Measurements from ENCODE around the gene CCDC69.

The CCDC69 gene

DNA sequence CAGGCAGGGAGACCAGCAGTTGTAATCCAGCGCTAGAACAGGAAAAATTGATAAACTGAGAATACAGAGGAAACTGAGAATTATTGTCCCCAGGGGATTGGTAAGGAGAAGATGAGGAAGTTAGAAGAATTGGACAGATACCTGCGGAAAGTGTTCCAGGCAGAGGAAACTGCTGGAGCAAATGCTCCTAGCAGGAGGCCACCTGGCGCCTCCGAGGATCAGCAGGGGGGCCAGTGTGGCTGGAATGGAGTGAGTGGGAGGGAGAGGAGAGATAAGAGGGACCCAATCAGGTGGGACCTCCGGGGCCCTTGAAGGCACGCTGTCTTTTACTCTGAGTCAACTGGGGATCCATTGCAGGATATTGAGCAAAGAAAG lies 65.6 kb downstream of the CCDC69 start:
- DNase-seq = no peak

DNA sequence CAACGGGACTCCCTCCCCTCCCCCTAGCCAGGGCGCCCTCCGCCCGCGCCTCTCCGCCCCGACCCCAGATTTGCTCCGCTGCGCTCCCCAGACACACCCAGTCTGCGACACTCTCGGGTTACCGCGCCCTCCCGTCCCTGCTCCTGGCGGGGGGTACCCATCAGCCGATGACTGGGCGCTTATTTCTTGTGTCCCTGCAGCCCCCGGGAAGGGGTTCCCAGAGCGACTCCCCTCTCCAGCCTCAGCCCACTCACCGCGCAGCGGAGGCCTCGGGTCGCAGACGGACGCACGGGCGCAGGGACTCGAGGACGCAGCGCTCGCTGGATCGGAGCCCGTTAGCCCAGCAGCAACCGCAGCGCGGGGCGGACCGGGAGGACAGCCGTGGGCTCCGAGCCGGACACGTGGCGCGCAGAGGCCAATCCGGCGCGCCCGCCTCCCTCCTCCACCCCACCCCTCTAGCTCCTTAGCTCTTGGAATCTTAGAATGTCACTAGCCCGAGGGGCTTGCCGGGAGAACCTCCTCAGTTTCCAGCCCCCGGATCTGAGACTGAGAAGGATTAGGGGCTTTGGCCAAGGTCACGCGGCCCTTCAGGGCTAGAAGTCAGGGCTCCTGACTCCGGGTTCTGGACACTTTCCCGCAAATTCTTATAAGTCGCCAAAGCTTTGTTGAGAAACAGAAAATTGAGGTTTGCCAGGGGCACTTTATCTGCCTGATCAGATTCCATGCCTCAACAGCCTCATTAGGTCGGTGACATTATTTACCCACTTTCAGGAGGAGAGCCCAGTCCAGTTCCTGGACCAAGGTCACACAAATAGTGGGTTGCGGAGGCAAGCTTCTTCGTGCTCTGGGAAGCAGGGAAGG lies 66.2 kb downstream of the CCDC69 start, which contains the start of gene ANXA6:
TSS of gene ANXA6 (minus strand) at position 354 of the 861 bp plus-strand sequence. CDS start 9,878 bp downstream, outside the sequence.
- DNase-seq = peak; percentile 80

DNA sequence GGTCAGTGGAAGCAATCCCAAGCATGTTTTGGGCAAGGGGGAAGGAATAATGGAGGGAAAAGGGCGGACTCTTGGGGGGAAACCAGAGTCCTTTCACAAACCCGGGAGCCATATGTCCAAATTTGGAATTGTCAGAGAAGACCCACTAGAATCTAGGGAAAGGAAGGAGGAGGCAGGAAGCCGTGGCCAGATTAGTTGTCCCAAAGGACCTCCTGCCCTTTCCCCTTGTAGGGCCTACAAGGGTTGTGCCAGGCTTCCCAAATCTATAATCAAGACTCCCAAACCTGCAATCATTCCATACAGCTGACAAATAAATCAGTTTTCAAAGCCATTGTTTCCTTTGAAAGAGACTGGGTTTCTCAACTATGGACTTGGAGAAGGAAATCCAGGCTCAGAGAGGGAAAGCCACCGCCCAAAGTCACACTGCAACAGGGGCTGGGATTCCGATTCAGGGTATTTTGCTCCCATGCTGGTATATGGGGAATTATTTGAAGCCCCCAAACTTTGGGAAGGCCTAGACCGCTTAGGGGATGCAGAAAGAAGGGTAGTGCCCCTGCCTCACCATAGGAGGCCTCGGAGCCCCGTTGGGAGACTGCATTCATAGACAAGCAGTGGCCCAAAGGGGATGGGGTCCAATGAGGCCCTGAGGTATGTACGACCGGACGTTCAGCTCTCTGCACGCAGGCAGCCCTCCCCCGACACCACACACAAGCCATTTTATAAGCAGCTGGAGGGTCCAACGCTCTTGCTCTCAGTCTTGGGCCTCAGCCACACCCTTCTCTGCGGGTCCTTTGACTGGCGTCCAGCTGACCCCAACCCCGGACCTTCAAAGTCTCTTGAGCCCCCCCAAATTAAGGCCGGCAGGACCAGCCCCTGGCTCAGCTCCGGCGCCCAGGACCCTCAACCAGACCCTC lies 67.1 kb downstream of the CCDC69 start:
- peak; percentile 65 for DNase-seq

DNA sequence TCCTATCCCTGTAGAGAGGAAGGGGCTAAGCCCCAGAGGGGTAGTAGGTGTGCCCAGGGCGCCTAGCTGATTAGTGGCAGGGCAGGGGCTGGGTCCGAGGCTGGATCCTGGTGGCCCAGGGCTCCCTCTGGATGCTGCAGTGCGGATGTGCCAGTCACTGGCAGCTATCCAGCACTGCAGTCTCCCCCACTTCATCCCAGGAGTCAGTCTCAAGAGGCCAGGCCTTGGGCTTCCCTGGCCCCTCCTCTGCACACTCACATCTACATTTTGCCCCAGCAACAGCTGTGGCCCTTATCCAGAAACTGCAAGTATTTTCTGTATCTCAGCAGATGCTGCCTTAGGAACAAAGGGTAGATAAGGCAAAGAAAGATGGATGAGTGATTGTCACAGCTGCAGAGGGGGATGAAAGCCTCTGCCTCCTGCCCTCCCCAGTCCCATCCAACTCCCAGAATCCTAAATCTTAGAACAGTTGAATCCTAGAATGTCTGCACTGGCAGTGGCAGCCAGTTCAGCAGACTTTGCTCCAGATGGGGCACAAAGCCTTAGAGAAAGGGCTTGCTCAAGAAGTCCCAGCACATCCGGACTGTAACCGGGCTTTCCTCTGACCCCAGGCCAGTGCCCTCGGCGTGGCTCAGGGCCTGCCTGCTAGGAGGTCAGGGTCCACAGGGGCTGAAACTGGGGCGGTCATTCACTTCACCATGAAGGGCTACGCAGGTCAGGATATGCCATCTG lies 68.0 kb downstream of the CCDC69 start:
- DNase-seq = peak; percentile 51

DNA sequence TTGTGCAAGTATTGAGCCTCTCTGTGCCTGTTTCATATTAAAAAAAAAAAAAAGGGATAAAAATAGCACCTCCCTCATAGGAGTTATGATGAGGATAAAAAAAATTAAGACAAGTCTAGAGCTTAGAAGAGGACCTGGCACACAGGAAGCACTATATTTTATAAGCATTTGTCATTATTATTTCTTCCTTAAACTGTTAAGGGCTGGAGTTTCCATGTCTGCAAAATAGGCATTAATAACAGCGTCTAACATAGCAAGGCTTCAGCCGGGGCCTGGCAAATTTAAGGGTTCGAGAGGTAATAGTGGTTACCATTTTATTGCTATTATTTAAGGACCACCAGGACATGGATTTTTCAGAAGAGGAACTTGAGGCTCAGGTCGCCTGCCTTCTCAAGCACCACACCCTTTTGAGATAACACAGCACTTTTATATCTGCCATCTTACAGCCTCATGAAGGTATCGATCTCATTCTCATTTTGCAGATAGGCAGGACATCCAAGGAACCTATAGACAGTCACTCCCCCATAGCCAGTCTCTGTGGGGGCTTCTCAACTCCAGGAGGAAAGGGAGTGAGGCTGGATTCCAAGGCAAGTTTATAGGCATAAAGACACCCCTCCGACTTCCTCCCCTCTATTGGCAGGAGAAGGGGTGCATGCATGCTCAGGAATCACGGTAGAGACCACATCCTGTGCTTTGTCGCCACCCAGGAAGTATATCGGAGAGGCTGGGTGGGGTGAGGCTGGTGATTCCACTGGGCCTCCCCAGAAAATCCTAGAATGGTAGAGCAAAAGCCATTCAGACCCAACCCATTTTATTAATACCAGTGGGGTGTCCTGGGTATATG lies 68.7 kb downstream of the CCDC69 start:
- peak; percentile 83 for DNase-seq

DNA sequence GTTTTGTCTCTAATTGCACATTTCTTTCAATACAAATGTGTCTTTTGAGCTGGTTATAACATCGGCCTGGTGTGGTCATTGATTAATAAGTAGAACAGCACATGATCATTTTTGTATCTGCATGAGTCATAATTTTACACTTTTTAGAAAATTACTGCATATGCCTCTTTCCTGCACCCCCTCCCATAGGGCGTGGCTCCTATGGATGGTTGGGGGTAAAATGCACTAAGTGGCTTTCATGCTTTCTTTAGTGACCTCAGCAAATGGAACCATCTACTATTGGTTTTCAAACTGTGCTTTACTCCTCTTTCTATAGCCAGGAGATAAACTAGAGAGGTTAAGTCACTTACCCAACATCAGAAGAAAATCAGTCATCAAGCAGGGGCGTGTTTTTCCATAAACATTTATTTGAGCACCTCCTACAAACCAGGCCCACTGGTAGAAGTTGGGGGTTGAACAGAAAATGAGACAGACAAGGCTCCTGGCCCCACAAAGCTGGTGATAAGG lies 70.1 kb downstream of the CCDC69 start:
- peak; percentile 82 for DNase-seq

DNA sequence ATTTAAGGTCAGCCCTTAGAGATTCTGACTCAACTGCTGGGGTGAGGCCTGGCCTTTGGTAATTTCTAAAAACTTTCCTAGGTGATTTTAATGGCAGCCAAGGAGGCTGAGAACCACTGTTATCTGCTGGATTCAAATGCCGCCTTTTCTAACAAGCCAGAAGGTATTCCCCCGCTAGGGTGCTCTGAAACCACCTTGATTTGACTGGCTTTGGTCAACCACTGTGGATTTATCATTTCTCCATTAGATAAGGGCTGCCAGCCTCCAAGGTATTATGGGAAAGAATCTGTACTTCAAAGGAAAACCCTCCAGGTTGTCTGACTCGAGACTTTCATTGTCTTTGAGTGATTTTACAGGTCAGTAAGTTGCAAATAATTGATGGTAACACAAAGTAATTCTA lies 70.6 kb downstream of the CCDC69 start:
- DNase-seq = peak; percentile 59

DNA sequence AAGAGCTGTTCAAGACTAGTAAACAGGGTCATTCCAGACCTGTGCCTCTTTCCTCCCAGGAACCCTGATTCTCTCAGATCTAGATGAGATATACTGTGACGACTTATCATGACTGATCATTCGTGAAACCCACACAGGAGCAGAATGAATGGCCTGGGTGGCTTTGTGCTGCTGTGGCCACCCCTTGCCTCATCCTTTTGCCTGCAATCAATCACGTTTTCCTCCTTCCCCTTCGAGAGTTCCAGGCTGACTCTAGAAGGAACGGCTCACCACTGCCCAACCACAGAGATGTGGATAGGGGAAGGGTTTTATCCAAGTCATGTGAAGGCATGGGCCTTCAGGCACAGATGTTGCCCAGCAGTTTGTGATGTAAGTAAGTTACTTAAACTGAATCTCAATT lies 72.1 kb downstream of the CCDC69 start:
- peak; percentile 91 for DNase-seq

DNA sequence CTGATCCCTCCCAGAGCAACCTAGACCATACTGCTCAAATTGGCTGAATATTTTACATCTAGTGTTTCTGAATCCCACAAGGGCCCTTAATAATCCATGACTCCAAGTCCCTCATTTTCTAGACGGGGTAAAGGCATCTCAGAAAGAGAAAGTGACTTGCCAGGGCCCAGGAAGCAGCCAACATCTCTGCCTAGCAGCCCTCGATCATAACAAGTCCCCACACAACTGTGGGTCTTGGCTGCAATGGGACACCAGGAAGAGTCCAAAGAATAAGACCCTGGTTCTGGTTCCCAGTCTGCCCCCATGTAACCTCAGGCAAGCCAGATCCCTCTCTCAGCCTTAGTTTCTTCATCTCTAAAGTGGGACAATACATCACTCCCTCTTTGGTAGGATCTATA lies 72.6 kb downstream of the CCDC69 start:
- DNase-seq = peak; percentile 30

DNA sequence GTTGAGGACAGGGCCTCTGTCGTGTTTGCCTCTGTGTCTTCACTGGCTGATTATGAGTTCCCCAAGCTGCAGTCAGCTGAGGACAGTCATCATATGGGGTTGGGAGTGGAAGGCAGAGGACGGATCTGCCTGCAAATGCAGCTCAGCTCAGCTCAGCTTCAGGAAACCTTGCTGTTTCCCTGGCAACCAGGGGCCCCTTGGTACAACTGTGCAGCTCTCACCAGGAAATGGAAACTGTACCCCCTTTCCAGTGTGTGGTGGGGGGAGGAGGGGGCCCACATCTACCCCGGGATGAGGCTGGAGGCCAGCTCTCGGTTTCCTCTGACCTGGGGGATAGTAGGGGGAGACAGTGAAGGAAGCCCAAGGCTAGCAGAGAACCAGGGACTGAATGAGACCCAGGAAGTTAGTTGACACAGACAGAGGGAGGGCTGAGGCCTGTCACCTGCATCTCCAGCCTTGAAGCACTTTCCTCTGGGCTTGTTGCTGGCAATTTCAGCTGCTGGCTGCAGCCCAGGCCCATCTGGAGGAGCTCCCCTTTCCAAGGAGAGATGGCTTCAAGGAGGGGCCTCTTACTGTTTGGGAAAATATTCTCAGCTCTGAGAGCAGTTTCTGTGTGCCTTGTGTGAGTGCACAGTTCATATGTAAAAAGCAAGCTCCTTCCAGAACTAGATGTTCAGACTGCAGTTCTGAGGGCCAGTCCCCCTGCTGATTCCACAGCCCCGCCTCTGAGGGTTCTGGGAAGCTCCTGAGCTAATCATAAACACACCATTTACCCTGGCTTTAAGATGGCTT lies 73.2 kb downstream of the CCDC69 start:
- DNase-seq = peak; percentile 90

DNA sequence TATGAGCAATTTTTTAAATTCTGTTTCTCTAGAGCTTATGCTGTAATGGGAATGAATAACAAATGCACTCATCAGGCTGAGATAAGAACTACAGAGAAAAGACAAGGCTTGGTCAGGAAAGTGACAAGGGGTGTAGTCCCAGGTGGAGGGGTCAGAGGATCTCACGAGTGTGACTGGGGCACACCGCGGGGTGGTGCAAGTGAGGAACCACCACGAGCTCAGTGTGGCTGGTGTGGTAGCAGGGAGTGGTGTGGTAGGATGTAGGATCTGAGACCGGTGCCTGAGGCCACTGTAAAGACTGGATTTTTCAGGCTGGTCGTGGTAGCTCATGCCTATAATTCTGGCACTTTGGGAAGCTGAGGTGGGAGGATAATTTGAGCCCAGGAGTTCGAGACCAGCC lies 75.3 kb downstream of the CCDC69 start:
- peak; percentile 37 for DNase-seq

DNA sequence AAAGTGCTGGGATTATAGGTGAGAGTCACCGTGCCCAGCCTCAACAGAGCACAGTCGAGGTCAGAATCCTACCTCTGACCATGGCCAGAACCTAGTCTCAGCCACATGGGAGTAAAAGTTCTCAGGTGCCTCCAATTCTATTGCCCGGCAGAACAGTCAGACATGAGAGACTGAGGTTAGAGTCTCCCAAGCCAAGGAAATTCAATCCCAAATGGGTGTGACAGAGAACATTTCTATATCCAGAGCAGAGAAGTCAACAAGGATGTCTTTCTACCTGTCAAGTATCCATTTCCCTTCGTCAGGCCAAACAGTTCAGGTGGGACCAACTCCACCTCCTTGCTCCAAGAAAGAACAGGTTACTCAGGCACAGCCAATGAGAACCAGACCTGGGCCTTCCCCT lies 76.9 kb downstream of the CCDC69 start:
- DNase-seq = no peak

DNA sequence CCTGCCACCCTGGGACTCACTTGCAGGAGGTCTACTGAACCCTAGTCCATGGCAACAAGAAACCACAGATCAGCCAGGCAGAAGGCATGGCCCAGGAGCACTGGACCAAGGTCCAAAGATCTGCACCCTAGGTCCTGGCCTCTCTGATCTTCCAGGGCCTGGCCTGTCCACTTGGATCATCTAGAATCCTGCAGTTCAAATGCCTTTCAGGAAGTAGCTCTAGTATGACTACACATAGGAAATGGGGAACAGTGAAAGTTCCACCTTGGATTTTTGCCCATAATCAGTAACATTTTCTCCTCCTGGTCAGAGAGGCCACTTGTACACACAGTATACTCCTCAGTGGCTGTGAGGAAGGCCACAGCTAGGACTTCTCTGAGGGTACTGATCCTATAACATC lies 77.8 kb downstream of the CCDC69 start:
- no peak for DNase-seq

DNA sequence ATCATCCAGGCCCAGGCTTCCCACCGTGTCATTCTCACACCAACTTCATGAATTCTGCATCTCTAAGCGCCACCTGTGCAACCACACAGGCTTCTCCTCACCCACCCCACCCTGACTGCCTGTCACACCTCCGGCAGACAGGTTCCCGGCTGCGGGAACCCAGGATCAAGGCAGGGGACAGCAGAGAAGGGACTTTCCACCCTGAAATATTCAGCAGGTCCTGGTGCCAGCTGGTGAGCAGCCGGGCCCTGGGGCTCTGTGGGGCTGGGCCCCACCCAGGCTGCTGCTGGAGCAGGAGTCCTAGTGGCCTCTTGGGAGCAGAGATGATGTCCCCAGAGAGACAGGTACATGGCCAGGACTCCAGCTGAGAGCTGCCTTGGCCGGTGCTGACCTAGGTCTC lies 79.0 kb downstream of the CCDC69 start:
- no peak for DNase-seq

DNA sequence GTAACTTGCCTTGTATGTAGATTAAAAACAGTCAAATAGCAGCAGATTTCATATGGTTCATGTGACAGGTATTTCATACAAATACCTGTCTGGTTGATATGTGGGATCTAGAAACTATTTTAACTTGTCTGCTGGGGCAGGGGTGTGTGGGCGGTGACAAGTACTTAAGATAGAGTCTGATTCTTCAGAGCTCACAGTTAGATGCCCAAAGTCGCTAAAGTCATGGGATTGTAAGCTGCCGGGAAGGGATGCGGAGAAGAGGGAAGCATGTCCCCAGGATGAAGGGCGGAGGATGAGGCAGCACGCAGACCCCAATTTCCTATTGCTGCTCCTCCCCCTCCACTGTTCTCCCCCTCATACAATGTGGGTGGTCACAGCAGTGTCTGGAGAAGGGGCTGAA lies 79.6 kb downstream of the CCDC69 start:
- no peak for DNase-seq

DNA sequence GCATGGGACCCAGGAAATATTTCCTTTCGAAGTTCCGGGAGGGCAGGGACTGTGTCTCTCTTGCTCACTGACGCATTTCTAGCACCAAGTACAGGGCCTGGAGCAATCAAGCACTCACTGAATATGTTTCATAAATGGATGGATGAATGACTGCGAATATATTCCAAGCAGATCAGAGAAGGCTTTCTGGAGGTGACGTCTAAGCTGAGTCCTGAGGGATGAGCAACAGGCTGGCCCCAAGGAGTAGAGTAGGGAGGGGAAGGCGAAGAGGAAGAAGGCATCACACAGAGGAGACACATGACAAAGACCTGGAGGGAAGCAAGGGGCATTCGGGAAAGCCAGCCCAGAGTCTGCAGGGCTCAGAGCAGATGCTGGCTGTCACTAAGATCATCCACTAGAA lies 80.2 kb downstream of the CCDC69 start:
- DNase-seq = no peak

DNA sequence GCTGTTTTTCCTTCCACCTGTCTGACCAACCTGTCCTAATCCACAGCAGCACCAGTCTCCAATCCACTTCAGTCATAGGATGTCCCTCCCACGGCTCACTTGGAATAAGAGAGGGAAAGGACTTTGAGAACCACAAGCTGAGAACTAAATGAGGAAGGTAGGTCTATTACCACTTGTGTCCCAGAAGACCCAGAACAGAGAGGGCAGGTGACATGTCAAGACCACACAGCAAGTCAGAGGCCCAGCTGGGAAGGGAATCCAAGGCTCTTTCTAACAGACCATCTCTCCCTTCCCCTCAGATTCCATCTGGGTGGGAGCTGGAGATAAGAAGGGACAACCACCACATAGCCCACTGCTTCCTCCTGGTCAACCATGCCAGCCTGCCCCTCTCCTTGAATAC lies 81.0 kb downstream of the CCDC69 start:
- DNase-seq = no peak

DNA sequence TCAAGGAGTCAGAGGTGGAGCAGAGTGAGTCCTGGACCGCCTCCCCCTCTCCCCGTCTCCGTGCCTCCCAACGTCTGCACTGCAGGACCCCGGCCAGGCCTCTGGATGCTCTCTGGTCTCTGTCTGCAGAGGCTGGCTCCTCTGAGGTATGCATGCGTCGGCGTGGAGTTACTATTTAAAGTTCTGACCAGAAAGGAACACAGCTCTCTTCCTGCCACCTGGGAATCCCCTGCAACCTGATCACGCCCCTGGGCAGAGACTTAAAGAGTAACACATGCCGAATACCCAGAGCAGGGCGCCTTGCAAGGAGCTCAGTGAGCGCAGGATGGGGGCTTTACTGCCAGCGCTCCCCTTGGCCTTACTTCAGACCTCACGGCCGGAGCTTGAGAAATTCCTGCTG lies 82.4 kb downstream of the CCDC69 start:
- DNase-seq = peak; percentile 79

DNA sequence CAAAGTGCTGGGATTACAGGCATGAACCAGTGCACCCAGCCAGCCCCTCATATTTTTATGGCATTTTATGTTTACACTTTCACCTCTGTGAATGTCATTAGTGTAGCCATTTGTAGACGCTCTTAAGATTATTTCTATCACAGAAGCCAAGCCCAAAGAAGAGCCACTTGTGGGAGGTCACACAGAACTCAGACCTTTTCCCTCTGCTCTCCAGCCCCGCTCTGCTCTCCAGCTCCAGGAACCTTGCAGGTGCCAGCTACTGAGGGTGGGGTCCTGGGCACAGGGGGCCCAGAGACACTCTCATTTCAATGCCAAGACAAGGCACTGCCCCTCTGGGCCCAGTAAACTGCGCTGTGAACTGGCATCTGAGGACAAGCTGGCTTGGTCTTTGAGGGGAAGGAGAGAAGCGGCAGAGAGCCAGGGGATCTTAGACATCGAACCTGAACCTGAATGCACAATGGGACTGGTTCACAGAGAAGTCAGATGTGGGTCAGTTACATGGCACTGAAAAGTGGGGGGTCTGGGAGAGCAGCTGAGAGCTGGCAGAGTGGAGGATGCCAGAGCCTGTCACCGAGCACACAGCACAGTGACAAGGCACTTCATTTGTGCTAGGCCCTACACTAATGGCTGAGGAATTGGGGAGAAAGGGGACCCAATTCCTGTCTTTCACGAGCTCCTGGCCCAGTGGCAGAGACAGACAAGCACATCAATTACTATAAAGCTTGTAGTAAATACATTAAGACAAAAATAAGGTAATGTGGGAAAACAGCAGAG lies 83.0 kb downstream of the CCDC69 start:
- no peak for DNase-seq

DNA sequence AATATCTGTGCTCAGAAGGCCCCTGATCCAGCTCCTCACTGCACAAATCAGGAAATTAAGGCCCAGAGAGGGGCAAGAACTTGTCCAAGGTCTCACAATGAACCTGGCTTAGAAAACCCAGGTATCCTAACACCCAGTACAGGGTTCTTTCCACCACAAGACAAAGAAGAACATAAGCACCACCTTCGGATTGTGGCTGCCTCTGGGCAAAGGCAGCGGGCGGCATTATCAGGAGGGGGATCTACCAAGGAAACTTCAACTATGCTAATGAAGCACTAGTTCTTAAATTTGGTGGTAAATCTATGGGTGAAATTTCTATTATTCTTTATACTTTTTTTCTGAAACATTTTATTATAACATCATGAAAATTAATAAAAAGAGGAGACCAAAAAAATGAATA lies 84.2 kb downstream of the CCDC69 start:
- no peak for DNase-seq
